Endothelial cell of umbilical vein (primary cell): ENCODE results near the gene STC2. TPM values are rescaled to one million over a fixed set of nuclear protein-coding genes. Genes with fewer than 3 reads are reported as not detected.

ENCODE experiments used
- microRNA-seq: library from miRNA; unstranded; fragments of <30 nt; microRNA quantifications from one replicate; pipeline ENCODE4 v1.2.0, GENCODE V29; 2021; ENCODE audit warnings: borderline number of aligned reads, borderline replicate concordance
- polyA plus RNA-seq, 4 experiments: library from polyadenylated mRNA; depleted of rRNA in 3 of 4; stranded (reverse) in 3 of 4; unstranded in 1 of 4; fragments of >200 nt; gene quantifications; 2 replicates each; pipeline versions ENCODE4 v1.2.1 to v1.2.3, GENCODE V29; 2011 to 2012; ENCODE audit warnings: missing spikeins in 1 of 4
- small RNA-seq: library from RNA; depleted of rRNA; stranded (forward); fragments of <200 nt; gene quantifications from one replicate; pipeline ENCODE3, GENCODE V24; 2012; ENCODE audit warnings: low replicate concordance, low read depth; ENCODE audit not compliant: insufficient read depth, insufficient read length
- total RNA-seq: library from RNA; stranded (reverse); gene quantifications from 2 replicates; pipeline ENCODE4 v1.2.3, GENCODE V29; 2021

Gene STC2
- total and polyA plus RNA-seq, 2 donors (not counting 3 experiments of a cell fraction or from before 2014, with no cell fraction given), result 19.0 to 26.9 TPM

Small RNAs within 50 kb of the gene (microRNA-seq; reads per million reads assigned to microRNA genes)
- gene MIR8056, result not detected

Small RNAs within 50 kb of the gene (small RNA-seq; reads per million reads assigned to genes)
- not detected for gene MIR8056
- not detected for gene RNA5SP200
- not detected for gene RNU6-500P

Other genes with a start within 250 kb of the STC2 start
- 15.7 and 19.7 TPM in 2 replicates for gene BNIP1, start 183.9 kb downstream of the STC2 start, total RNA-seq
- gene BNIP1, start 183.9 kb downstream of the STC2 start, polyA plus RNA-seq, result 21.7 and 22.6 TPM in 2 replicates
- not detected in 2 replicates for gene NKX2-5, start 93.2 kb downstream of the STC2 start, total RNA-seq
- gene NKX2-5, start 93.2 kb downstream of the STC2 start, polyA plus RNA-seq, result 0.29 TPM in 1 of 2 replicates, not detected in the other